GM19023 (cell line): ENCODE results near the gene CLCF1.
A peak's percentile ranks its signal among the peaks of the same experiment; 100 is the strongest.

Experiments
- ATAC-seq: cut with Tn5 transposase; IDR thresholded peaks from one replicate; pipeline ENCODE4 v1.9.1; 2021; ENCODE audit warnings: mild to moderate bottlenecking, moderate library complexity; ENCODE audit not compliant: unreplicated experiment

Gene CLCF1

GRCh38 chr11:67372993-67373647 is at the start of gene CLCF1:
Gene CLCF1, minus strand, starts transcription at chr11:67373598. Its CDS starts 59 bp downstream, at chr11:67373539.
- no peak for ATAC-seq

- ATAC-seq = no peak
These were observed 49.5 kb upstream of the CLCF1 start for GRCh38 chr11:67422891-67423290.

GRCh38 chr11:67421430-67422031 is 48.1 kb upstream of the CLCF1 start:
- no peak for ATAC-seq

- ATAC-seq = peak; percentile 83
These were observed 47.4 kb upstream of the CLCF1 start for GRCh38 chr11:67420646-67421429.

- ATAC-seq = no peak
These were observed 46.8 kb upstream of the CLCF1 start for GRCh38 chr11:67420147-67420645.

DNA sequence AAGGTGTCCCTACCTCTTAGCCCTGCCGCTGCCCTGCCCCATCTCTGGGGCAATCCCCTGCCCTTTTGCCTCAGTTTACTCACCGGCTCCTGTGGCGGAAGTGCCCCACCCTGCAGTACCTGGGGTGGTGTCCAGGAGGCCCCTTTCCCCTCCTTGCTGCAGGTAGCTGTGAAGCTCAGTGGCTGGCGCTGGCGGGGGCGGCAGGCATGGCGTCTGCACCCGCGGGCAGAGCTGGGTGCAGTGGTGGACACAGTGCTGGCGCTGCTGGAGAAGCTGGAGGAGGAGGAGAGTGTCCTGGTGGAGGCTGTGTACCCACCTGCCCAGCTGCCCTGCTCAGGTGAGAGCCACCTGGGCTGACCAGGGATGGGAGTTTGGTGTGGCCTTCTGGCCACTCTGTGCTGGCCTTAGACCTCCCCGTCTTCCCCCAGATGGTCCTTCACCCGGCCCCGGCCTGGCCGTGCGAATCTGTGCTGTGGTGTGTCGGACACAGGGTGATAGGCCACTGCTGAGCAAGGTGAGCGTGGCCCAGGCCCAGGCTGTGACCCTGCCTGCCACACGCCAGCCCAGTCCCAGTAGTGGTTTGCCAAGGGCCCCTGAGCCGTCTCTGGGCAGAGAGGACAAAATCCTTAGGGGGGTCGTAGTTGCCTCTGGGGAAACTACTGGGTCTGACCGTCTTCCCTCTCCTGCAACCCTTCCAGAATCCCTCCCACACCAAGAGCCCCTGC is 46.1 kb upstream of the CLCF1 start:
- ATAC-seq = no peak

DNA sequence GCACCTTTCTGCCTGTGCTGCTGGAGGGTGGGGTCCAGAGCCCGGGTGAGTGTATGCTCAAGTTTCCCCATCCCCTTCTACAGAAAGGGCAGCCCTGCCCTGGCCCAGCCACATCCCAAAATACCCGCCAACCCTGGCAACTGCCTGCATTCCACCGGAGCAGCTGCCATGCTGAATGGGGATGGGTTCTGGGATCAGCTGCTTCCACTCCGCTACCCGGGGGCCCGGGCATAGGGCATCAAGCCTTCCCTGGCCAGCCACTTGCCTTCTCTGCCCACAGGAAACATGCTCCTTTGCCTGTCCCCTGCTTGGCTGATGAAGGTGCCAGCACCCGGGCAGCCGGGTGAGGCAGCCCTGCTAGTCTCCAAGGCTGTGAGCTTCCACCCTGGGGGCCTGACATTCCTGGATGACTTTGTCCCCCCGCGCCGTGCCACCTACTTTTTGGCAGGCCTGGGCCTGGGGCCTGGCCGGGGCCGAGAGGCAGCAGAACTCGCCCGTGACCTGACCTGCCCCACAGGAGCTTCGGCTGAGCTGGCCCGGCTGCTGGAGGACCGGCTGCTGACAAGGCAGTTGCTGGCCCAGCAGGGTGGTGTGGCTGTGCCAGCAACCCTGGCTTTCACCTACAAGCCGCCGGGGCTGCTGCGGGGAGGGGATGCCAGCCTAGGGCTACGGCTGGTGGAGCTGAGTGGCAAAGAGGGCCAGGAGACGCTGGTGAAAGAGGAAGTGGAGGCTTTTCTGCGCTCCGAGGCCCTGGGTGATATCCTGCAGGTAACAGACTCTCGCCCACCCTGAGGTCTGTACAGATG is 45.3 kb upstream of the CLCF1 start:
- ATAC-seq = no peak

GRCh38 chr11:67417425-67417824 is 44.0 kb upstream of the CLCF1 start:
- no peak for ATAC-seq

DNA sequence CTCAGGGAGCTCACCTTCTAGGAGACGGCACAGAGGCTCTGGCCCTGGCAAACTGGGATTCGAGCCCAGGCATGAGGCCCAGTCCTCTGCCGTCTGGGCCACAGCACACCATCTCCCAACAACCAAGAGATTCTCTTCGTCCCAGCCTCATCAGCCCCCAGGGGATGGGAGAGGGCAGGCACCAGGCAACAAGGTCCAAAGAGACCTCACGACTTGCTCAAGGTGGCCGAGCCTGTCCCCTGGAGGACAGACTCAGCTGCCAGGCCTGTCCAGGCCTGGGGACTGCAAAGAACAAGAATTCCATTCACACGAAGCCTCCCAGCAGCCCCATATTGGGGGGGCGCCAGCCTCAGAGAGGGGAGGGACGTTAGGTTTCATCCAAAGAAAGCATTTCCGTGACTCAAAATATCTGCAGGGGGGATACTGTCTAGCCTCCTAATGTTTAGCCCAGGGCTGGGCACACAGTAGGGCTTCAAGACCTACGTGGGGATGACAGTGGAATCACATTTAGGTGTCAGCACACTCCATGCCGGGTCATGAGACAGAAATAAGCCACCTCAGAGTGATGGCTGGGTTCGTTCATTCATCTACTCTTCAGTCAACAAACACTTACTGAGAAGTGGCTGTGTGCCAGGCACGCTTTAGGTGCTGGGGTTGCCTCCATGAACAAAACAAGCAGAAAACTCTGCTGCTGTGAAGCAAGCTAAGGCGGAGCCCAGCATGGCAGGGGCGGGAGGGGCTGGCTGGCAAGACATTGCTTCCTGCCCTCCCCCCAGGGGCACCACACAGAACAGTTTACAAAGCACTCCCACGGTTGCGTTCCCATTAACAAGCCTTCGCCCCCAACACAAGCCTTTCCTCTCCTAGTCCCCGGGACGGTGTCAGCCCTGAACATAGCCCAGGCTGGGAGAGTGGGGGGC is 43.3 kb upstream of the CLCF1 start:
- no peak for ATAC-seq

GRCh38 chr11:67415501-67416304 is 42.3 kb upstream of the CLCF1 start, which contains the start of gene CARNS1:
Gene CARNS1, plus strand, starts transcription at chr11:67415678. Its CDS starts 522 bp downstream, at chr11:67416200.
- no peak for ATAC-seq

DNA sequence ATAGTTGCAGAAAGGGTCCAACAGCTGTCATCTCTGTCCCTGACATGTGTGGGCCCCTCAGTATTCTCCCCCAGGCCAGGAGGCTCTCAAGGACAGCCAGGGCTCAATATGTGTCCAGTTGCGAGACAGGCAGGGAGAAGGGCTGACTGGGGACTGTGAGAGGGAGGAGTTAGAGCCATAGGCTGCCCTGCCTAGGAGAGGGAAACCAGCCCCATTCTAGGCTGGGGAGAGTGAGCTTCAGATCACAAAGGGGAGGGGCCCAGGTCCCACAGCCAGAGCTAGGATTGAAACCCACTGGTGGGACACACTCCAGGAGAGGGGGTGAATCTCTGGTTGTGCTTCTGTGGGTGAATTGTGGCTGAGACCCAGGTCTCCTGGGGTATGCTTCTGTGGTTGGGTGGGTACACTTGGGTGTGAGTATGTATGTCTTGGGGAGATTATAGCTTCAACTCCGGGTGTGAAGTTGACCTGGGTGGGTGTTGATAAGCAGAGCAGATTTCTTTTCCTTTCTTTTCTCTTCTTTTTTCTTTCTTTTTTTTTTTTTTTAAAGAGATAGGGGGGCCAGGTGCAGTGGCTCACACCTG is 40.0 kb upstream of the CLCF1 start:
- no peak for ATAC-seq

DNA sequence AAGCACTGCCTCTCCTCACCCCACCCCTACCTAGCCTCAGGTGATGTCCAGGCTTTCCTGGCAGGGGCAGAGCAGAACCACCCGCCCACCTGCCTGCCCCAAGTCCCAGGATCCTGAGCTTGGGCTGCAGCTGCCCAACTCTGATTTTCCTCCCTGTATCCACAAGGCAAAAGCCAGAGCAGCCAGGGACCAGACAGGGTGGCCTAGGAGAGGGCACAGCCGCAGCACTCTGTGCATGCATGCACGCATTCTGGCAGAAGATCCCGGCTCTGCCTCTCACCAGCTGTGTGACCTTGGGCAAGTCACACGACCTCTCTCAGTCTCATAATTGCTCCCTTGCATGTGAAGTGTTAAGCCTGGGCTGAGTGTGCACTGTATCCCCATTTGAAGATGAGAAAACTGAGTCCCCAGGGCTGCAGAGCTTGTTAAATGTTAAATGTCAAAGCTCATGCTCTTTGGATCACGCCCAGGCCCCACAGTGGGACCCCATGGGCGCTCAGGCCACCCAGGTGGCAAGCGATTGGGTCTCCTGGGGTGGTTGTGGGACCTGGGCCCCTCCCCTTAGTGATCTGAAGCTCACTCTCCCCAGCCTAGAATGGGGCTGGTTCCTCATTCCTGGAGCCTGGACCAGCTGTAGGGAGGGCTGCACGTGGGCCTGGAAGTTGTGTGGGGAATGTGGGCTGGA is 39.2 kb upstream of the CLCF1 start:
- no peak for ATAC-seq

- no peak for ATAC-seq
These were observed 38.4 kb upstream of the CLCF1 start for GRCh38 chr11:67411785-67412152.

DNA sequence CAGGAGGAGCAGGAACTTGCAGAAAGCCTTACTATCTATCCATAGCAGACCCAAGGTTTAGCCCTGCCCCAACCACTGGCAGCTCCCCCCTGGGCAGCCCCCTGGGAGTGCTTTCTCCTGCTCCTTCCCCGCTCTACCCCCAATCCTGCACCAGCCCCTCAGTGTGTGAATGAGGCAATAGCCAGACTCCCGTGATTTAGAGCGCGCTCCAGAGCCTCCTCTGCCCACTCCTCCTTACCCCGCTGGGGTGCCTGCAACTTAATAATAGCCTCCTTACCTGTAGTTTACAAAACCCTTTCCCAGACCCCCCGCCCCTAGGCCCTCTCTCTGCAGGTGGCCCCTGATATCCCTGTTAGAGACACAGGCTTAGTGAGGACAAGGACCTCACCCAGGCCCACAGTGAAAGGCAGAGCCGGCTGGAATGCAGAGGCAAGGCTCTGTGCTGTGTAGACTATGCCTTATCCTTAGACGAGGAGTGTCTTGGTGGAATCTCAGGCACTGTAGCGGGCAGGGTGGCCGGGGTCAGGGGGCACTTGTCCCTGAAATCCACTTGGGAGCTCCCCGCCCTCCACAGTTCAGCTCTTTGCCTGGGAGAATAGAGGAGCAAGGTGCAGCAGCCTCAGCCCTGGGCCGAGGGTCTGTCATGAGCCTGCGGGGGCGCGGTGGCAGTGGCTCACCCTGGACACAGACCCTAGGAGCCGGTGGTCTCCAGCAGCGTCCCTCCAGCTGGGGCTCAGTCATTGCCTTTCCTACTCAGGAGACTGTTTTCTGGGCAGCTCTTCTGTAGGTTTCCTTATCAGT is 37.8 kb upstream of the CLCF1 start:
- ATAC-seq = no peak

- ATAC-seq = no peak
These were observed 37.0 kb upstream of the CLCF1 start for GRCh38 chr11:67410369-67410831.

- no peak for ATAC-seq
These were observed 36.5 kb upstream of the CLCF1 start for GRCh38 chr11:67409781-67410368.
